ENCODE results near the gene USP49.
"Not testable (repeated sequence)": the region's sequence is repeated elsewhere in the genome, so short reads cannot be mapped to it uniquely, and the experiment has no call there.

The USP49 gene

DNA sequence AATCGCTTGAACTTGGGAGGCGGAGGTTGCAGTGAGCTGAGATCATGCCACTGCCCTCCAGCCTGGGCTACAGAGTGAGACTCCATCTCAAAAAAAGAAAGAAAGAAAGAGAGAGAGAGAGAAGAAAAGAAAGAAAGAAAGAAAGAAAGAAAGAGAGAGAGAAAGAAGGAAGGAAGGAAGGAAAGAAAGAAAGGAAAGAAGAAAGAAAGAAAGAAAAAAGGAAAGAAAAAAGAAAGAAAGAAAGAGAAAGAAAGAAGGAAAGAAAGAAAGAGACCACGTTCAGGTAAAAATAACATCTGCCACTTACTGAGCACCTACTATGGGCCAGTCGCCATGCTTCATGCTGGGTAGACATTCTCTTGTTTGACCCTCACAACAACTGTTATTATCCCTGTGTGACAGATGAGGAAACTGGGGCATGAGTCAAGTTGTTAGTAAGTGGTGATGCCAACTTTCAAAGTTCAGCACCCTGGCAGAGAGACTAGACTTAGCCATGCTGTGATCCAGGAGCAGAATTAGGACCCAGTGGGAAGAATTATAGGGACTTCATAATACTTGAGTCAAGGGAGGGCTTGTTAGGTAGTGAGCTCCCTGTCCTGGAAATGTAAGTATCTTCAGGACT lies 129.0 kb downstream of the USP49 start:
- ChIA-PET POLR2A (interaction anchor here (1.7 kb wide), 1 partner anchor 31 kb away, joined by 4 read pairs; the partner anchor contains the start of gene TFEB), CTCF (interaction anchor here (0.5 to 4.1 kb wide), 4 partner anchors 10 to 57 kb away, joined by 3 to 16 read pairs (median 3); no protein-coding TSS in a partner anchor)
- H3K36me3 ChIP-seq (ENCODE audit: control insufficient read depth in 4 of 4, insufficient read depth in 4 of 4, low read length in 3 of 4), result peaks cover 0 to 11% (median 6%) of the 10 kb centered on the region in 4 experiments
- H3K27ac ChIP-seq (ENCODE audit: insufficient read depth in 1 of 2, low read depth in 1 of 2, low read length in 2 of 2, poor library complexity in 1 of 2, severe bottlenecking in 2 of 2); H3K9me3 ChIP-seq (ENCODE audit: control extremely low read depth in 1 of 5, control insufficient read depth in 4 of 5, insufficient read depth in 2 of 5, low read depth in 1 of 5, low read length in 4 of 5); DNase-seq; H3K4me3 ChIP-seq (ENCODE audit: control insufficient read depth in 1 of 7, extremely low read depth in 1 of 7, insufficient read depth in 4 of 7, low read depth in 2 of 7, low read length in 6 of 7); H3K27me3 ChIP-seq (replicated peaks in 2 of 5; ENCODE audit: control insufficient read depth in 4 of 5, insufficient read depth in 5 of 5, low read length in 4 of 5): not testable (repeated sequence)
- peaks cover 6 to 46% (median 36%) of the 10 kb centered on the region in 4 experiments for H3K4me1 ChIP-seq (ENCODE audit: control extremely low read depth in 1 of 4, control insufficient read depth in 4 of 4, insufficient read depth in 4 of 4, low read length in 3 of 4)
- WGBS (ENCODE audit: insufficient coverage), result 94% methylated on average over 2 of the region's 4 CpGs

GRCh38 chr6:41763470-41763869 lies 131.7 kb downstream of the USP49 start:
- DNase-seq, result peak in 2 of 3 donors; percentile 76 to 80
- H3K4me1 ChIP-seq (ENCODE audit: control extremely low read depth in 1 of 4, control insufficient read depth in 4 of 4, insufficient read depth in 4 of 4, low read length in 3 of 4), result peaks cover 6 to 36% (median 25%) of the 10 kb centered on the region in 4 experiments
- ChIA-PET POLR2A (no interaction called here), CTCF (interaction anchor here (1.0 to 4.1 kb wide), 3 partner anchors 9 to 27 kb away, joined by 3 to 16 read pairs (median 4); no protein-coding TSS in a partner anchor)
- no peak overlapping the region for H3K27ac ChIP-seq (ENCODE audit: insufficient read depth in 1 of 2, low read depth in 1 of 2, low read length in 2 of 2, poor library complexity in 1 of 2, severe bottlenecking in 2 of 2)
- H3K9me3 ChIP-seq (ENCODE audit: control extremely low read depth in 1 of 5, control insufficient read depth in 4 of 5, insufficient read depth in 2 of 5, low read depth in 1 of 5, low read length in 4 of 5), result no peaks in the 10 kb centered on the region
- H3K36me3 ChIP-seq (ENCODE audit: control insufficient read depth in 4 of 4, insufficient read depth in 4 of 4, low read length in 3 of 4), result no peaks in the 10 kb centered on the region
- WGBS (ENCODE audit: insufficient coverage), result 22% methylated on average over 1 of the region's 2 CpGs
- no peaks in the 10 kb centered on the region for H3K27me3 ChIP-seq (replicated peaks in 2 of 5; ENCODE audit: control insufficient read depth in 4 of 5, insufficient read depth in 5 of 5, low read length in 4 of 5)
- no peak overlapping the region for H3K4me3 ChIP-seq (ENCODE audit: control insufficient read depth in 1 of 7, extremely low read depth in 1 of 7, insufficient read depth in 4 of 7, low read depth in 2 of 7, low read length in 6 of 7)

DNA sequence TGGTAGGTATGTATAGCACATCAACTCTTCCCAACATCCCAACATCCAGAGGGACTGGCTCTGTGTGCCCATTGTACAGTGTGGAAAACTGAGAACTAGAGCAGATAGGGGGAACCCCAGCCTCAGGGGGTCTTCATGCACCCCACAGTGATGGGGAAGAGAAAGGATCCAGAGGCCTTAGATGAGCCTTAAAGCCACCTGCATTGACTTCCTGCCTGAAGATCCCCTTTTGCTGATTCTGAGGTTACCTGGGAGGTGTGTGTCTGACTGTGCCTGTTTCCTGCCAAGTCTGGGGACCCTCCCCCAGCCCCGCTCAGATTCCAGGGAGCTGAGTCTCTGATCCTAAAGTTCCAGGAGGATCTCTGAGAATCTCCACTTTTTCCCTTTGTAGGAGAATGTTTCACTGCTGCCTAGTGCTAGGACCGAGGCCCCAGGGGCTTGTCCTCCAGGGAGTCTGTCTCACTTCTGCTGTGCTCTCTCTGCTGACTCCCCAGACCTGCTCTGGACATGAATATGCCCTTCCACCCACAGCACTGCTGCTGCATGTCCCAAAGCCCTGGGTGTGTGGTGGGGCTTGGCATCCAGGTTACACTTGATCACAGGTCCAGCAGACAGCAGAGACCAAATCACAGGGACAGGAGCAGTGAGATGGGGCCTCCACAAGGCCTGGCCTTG lies 135.1 kb downstream of the USP49 start:
- DNase-seq, result no peak
- H3K27me3 ChIP-seq (replicated peaks in 2 of 5; ENCODE audit: control insufficient read depth in 4 of 5, insufficient read depth in 5 of 5, low read length in 4 of 5), result no peaks in the 10 kb centered on the region
- CTCF ChIA-PET, result interaction anchor here (1.0 to 1.5 kb wide), 3 partner anchors 12 to 61 kb away, joined by 3 to 5 read pairs (median 3); no protein-coding TSS in a partner anchor
- H3K4me1 ChIP-seq (ENCODE audit: control extremely low read depth in 1 of 4, control insufficient read depth in 4 of 4, insufficient read depth in 4 of 4, low read length in 3 of 4), result peaks cover 0 to 18% (median 5%) of the 10 kb centered on the region in 4 experiments
- no peaks in the 10 kb centered on the region for H3K36me3 ChIP-seq (ENCODE audit: control insufficient read depth in 4 of 4, insufficient read depth in 4 of 4, low read length in 3 of 4)
- WGBS (ENCODE audit: insufficient coverage), result 100% methylated on average over 2 of the region's 2 CpGs
- POLR2A ChIA-PET, result no interaction called here
- no peak overlapping the region for H3K4me3 ChIP-seq (ENCODE audit: control insufficient read depth in 1 of 7, extremely low read depth in 1 of 7, insufficient read depth in 4 of 7, low read depth in 2 of 7, low read length in 6 of 7)
- no peaks in the 10 kb centered on the region for H3K9me3 ChIP-seq (ENCODE audit: control extremely low read depth in 1 of 5, control insufficient read depth in 4 of 5, insufficient read depth in 2 of 5, low read depth in 1 of 5, low read length in 4 of 5)
- H3K27ac ChIP-seq (ENCODE audit: insufficient read depth in 1 of 2, low read depth in 1 of 2, low read length in 2 of 2, poor library complexity in 1 of 2, severe bottlenecking in 2 of 2), result no peak overlapping the region

DNA sequence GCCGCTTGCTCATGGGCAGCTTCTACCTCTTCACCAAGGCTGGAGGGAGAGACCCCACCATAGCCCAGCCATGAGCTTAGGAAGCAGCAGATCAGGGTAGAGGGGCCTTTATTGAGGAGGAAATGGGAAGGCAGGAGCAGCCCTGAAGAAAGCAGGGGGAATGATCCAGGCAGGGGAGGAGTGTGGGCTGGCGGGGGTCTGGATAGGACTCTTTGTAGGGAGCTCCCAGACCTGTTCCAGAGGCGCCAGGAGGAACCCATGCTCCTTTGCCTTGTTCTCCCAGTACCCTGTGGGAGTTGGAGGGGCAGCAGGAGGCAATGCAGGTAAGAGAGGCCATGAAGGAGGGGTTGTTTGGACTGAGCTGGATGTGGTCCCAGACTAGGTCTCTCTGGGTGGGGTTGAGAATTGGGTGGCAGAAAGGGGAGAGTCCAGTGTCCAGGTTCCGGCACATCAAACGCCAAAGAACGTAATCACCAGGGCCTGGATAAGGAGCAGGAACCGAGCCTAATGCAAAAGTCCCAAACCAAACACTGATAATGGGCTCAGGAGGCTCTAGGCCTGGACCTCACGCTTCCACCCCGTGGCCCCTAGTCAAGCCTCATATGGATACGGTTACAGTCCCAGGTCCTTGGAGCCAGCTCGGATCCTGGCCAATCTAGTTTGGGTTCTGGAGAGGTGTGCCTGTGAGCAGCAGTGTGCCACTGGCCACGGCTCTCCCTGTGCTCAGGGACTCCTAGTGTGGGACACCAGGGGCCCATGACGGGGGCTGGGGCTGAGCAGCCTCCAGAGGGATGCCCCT lies 135.9 kb downstream of the USP49 start:
- Histone ChIP-seq H3K4me1 (ENCODE audit: control extremely low read depth in 1 of 4, control insufficient read depth in 4 of 4, insufficient read depth in 4 of 4, low read length in 3 of 4) (peaks cover 0 to 18% (median 5%) of the 10 kb centered on the region in 4 experiments), H3K4me3 (ENCODE audit: control insufficient read depth in 1 of 7, extremely low read depth in 1 of 7, insufficient read depth in 4 of 7, low read depth in 2 of 7, low read length in 6 of 7) (no peak overlapping the region), H3K36me3 (ENCODE audit: control insufficient read depth in 4 of 4, insufficient read depth in 4 of 4, low read length in 3 of 4) (no peaks in the 10 kb centered on the region), H3K27ac (ENCODE audit: insufficient read depth in 1 of 2, low read depth in 1 of 2, low read length in 2 of 2, poor library complexity in 1 of 2, severe bottlenecking in 2 of 2) (no peak overlapping the region), H3K27me3 (replicated peaks in 2 of 5; ENCODE audit: control insufficient read depth in 4 of 5, insufficient read depth in 5 of 5, low read length in 4 of 5) (no peaks in the 10 kb centered on the region), H3K9me3 (ENCODE audit: control extremely low read depth in 1 of 5, control insufficient read depth in 4 of 5, insufficient read depth in 2 of 5, low read depth in 1 of 5, low read length in 4 of 5) (no peaks in the 10 kb centered on the region)
- POLR2A ChIA-PET, result no interaction called here
- CTCF ChIA-PET, result interaction anchor here (0.7 to 1.5 kb wide), 5 partner anchors 9 to 60 kb away, joined by 3 to 5 read pairs (median 3); no protein-coding TSS in a partner anchor
- no peak for DNase-seq
- WGBS (ENCODE audit: insufficient coverage), result 95% methylated on average over 11 of the region's 13 CpGs

- ChIA-PET CTCF (interaction anchor here (0.7 to 1.2 kb wide), 4 partner anchors 10 to 27 kb away, joined by 3 read pairs; no protein-coding TSS in a partner anchor), POLR2A (no interaction called here)
- no peak overlapping the region for H3K4me3 ChIP-seq (ENCODE audit: control insufficient read depth in 1 of 7, extremely low read depth in 1 of 7, insufficient read depth in 4 of 7, low read depth in 2 of 7, low read length in 6 of 7)
- H3K27me3 ChIP-seq (replicated peaks in 2 of 5; ENCODE audit: control insufficient read depth in 4 of 5, insufficient read depth in 5 of 5, low read length in 4 of 5), result peaks cover 0 to 4% (median 0%) of the 10 kb centered on the region in 5 experiments
- H3K27ac ChIP-seq (ENCODE audit: insufficient read depth in 1 of 2, low read depth in 1 of 2, low read length in 2 of 2, poor library complexity in 1 of 2, severe bottlenecking in 2 of 2), result no peak overlapping the region
- peaks cover 0 to 11% (median 3%) of the 10 kb centered on the region in 4 experiments for H3K4me1 ChIP-seq (ENCODE audit: control extremely low read depth in 1 of 4, control insufficient read depth in 4 of 4, insufficient read depth in 4 of 4, low read length in 3 of 4)
- H3K9me3 ChIP-seq (ENCODE audit: control extremely low read depth in 1 of 5, control insufficient read depth in 4 of 5, insufficient read depth in 2 of 5, low read depth in 1 of 5, low read length in 4 of 5), result no peaks in the 10 kb centered on the region
- DNase-seq, result no peak
- 100% methylated on average over 6 of the region's 6 CpGs for whole genome bisulfite sequencing (ENCODE audit: insufficient coverage)
- no peaks in the 10 kb centered on the region for H3K36me3 ChIP-seq (ENCODE audit: control insufficient read depth in 4 of 4, insufficient read depth in 4 of 4, low read length in 3 of 4)
These were observed 136.5 kb downstream of the USP49 start for GRCh38 chr6:41758641-41759035.

DNA sequence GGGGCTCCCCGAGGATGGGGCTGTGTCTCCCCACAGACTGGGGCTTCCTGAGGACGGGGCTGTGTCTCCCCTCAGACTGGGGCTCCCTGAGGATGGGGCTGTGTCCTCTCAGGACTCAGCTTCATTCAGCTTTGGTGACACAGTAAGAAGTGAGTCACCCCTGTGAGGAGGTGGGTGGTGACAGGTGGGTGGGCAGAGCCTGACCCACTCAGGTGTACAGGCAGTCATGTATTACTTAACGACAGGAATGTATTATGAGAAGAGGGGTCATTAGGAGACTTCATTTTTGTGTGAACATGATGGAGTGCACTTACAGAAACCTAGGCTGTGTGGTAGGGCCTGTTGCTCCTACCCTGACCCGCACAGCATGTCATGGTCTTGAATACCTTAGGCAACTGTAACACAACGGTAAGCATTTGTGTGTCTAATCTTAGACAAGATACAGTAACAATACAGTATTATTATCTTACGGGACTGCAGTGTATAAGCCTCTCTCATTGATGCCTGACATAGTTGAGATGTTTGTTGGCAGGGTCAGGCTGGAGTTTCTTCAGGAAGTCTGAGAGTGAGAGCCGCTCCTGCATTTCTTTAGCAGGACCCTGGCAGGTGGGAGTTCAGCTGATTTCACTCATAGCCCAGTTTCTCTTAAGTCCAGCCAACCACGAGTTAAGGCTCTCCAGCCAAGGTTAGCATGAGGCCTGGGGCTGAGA lies 137.1 kb downstream of the USP49 start:
- Histone ChIP-seq H3K27ac (ENCODE audit: insufficient read depth in 1 of 2, low read depth in 1 of 2, low read length in 2 of 2, poor library complexity in 1 of 2, severe bottlenecking in 2 of 2) (no peak overlapping the region), H3K27me3 (replicated peaks in 2 of 5; ENCODE audit: control insufficient read depth in 4 of 5, insufficient read depth in 5 of 5, low read length in 4 of 5) (peaks cover 0 to 4% (median 0%) of the 10 kb centered on the region in 5 experiments), H3K36me3 (ENCODE audit: control insufficient read depth in 4 of 4, insufficient read depth in 4 of 4, low read length in 3 of 4) (no peaks in the 10 kb centered on the region), H3K9me3 (ENCODE audit: control extremely low read depth in 1 of 5, control insufficient read depth in 4 of 5, insufficient read depth in 2 of 5, low read depth in 1 of 5, low read length in 4 of 5) (no peaks in the 10 kb centered on the region), H3K4me3 (ENCODE audit: control insufficient read depth in 1 of 7, extremely low read depth in 1 of 7, insufficient read depth in 4 of 7, low read depth in 2 of 7, low read length in 6 of 7) (no peak overlapping the region), H3K4me1 (ENCODE audit: control extremely low read depth in 1 of 4, control insufficient read depth in 4 of 4, insufficient read depth in 4 of 4, low read length in 3 of 4) (peaks cover 0 to 6% (median 2%) of the 10 kb centered on the region in 4 experiments)
- ChIA-PET CTCF (interaction anchor here (0.7 to 3.0 kb wide), 3 partner anchors 11 to 28 kb away, joined by 3 to 11 read pairs (median 3); no protein-coding TSS in a partner anchor), POLR2A (no interaction called here)
- WGBS (ENCODE audit: insufficient coverage), result 95% methylated on average over 3 of the region's 8 CpGs
- no peak for DNase-seq

Measured in common myeloid progenitor, CD34-positive (primary cell).